ENCODE measurements around the gene IL1R2. TPM values are rescaled to one million over a fixed set of nuclear protein-coding genes. Genes with fewer than 3 reads are reported as not detected.

Gene IL1R2
- total RNA-seq, 1 donor from 2014 or later, result not detected

DNA sequence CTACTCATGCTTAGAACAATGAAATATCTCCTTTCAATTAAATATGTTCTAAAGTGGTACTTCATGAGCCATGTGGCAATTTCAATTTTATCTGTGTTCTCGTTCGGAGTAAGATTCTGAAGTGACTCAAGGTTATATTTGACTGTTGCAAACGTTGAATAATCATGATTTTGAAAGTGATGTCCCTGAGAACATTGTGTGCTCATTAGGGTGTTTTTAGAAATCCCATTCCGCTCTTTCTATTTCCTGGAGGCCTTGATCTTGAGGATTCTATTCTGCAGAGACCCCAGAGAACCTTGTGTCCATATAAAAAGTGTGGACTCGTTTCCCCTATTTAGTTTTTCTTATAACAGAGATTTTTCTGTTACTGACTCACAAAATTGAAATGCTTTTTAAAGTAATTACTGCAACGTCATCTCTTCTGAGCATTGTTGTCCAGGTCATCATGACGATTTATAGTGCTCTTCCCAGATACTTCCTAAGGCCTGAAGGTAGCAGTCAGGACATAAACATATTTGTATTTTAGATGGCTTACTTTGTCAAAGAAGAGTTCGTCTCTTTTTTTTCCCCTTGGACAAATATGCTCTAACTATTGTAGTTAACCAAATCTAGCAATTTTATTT, 27.2 kb downstream of the IL1R2 start:
- DNase-seq (ENCODE audit: low read depth in 2 of 2), result no peak

DNA sequence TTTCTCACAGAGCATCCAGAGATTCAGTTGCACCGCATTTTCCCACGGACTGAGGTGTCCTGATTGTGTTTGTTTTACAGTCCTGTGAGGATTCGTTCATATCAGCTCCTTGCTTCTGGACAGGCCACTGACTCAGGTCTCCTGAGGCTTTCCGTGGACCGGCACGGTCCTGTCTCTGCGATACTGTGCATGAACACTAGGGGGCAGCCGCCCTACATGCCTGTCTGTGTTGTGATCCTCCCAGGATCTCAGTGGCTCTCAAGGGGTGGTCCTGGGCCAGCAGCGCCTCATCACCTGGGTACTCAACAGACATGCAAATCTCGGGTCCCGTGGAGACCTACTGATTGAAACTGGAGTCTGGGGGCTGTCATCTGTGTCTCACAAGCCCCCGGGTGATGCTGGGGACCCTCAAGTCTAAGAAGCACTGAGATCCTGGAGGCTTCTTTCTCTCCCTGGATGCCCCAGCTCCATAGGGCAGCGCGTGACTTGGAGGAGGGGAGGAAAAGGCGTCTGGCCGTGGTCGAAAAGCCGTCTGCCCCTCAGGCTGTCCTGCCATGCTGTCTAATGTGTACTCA, 28.9 kb downstream of the IL1R2 start:
- peak; percentile 67 to 83 for DNase-seq (ENCODE audit: low read depth in 2 of 2)

DNA sequence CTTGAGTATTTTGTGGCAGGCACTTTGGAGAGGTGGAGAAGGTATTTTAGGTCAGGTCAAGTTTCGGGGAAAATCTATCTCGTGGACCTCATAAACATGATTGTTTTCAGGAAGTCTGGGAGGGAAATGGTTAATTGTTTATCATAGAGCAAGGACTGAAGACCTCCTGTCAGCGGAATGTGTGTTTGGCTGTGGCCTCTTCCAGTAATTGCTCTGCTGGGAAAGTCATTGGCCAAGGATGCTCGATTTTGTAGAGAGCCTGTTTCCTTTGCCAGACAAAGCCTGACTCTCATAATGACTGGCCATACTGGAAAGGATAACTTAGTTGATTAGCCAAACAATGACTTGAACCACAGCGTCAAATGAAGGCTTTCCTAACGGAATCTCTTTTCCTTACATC, 30.0 kb downstream of the IL1R2 start:
- peak in 1 of 2 donors; percentile 27 for DNase-seq (ENCODE audit: low read depth in 2 of 2)

DNA sequence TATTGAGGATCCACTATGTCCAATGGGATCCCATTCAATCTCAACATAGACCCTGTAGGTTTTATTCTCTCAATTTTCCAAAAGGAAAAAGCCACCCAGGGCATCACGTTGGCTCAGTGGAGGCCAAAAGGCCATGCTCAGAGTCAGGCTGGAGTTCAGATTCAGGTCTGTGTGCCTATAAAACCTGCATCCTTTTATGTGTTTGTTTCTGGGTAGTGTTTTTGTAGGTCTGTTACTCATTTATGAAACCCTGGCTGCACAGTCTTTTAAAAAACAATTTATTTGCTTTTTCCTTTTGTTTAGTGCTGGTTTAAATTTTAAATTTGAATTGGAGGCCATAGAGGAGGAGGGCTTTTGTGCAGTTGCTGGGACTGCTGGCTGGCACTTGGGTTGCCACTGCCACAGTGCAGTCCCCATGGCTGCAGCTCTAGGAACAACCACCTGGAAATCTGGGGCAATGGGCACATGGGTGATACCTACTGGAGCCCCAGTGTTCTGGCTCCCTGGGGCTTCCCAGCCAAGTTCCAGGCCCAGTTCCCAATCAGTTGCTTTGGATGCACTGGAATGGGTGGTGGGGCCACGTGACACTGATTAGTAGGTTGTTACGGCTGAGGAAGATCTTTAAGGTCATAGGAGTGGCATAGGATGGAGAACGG, 31.3 kb downstream of the IL1R2 start:
- no peak for DNase-seq (ENCODE audit: low read depth in 2 of 2)

DNA sequence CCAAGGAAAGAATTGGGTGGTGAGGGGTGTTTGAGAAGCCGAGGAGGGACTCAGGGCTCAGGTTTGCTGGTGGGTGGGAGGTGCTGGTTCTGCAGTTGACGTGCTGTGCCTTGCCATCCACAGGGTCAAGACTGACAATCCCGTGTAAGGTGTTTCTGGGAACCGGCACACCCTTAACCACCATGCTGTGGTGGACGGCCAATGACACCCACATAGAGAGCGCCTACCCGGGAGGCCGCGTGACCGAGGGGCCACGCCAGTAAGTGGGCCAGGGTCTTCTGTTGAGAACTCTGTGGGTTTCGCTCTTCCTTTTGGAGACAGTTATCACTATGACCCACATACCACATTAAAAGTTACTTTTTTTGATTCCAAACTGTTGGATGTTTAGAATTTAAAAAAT, 32.6 kb downstream of the IL1R2 start:
- DNase-seq (ENCODE audit: low read depth in 2 of 2), result no peak

DNA sequence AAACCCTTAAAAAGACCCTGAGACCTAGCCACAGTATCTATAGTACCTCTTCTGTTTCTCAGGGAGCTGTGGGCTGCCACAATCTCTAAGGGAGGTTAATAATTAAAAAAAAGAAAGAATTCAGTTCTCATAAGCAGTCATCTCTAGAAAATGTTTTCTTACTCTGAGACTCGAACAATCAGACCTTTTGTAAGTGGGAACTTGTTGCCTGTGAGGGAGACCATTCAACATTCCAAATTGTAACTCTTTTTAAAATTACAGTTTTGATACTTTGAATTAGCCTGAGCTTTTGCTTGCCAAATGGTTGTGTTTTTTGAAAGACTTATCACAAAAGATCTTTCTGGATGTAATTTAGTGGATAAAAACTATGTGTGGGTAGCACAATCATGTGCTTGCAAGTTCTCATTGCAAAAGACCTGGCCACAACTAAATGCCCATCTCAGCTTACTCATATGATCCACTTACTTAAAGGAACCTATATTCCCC, 33.3 kb downstream of the IL1R2 start:
- DNase-seq (ENCODE audit: low read depth in 2 of 2), result no peak

DNA sequence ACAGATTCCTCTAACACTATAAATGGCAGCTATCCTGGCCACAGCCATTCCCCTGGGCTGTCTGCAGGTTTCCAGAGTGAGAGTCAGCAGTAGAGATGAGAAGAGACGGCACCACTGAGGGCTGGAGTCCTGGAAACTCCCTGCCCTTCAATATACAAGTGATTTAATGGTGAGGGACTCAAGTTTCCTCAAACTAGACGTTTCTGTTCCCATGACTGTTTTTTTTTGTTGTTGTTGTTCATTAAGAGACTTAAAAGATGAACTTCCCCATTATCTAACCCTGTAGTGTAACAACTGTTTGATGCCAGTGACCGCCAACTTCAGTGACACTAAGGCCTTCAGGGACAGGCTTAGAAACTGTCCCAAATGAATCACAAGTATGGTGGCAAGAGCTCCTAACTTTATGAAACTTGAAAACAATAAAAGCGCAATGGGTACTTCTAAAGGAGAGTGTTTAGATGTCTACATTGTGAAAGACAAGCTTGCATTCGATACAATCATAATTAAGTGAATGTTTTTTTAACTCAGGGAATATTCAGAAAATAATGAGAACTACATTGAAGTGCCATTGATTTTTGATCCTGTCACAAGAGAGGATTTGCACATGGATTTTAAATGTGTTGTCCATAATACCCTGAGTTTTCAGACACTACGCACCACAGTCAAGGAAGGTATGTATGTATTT, 34.0 kb downstream of the IL1R2 start:
- DNase-seq (ENCODE audit: low read depth in 2 of 2), result no peak

DNA sequence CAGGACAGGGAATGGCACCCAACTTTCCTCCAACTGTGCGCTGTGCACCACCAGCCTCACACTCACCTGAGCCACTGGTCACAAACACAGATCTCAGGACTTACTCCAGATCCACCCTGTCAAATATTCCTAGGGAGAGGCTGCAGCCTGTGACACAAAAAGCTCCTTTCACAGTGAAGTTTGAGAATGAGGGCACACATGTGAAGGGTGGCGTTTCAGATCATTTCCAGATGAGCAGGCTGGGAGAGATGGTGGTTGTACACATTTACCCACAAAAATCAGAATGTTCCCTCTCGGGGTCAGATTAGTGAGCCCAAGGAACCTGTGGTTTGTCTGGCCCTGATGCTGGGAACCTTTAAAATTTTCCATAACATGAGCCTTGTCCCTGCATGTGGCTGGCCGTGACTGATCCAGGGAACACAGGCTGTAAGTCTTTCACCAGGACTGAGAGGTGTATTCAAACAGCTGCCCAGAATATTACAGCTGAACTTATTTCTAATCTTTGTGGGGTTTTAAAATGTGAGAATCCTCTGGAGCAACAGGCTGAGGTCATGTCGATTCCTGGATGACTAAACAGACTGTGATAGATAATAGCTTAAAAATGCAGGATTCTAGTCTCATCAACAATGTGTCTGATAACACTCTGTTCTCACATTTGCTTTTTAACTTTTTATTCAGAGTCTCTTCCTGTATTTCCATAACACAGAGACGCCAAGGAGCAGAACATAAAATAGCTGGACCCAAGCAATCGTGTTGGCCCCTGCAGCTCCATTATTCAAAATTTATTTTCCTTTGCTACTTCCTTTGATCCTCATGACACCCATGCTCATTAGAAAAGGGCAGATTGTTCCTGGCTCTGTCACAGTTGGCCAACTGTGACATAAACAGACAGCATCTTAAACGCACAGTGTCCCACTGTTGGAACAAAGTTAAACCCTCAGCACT, 35.5 kb downstream of the IL1R2 start:
- peak; percentile 64 to 65 for DNase-seq (ENCODE audit: low read depth in 2 of 2)

DNA sequence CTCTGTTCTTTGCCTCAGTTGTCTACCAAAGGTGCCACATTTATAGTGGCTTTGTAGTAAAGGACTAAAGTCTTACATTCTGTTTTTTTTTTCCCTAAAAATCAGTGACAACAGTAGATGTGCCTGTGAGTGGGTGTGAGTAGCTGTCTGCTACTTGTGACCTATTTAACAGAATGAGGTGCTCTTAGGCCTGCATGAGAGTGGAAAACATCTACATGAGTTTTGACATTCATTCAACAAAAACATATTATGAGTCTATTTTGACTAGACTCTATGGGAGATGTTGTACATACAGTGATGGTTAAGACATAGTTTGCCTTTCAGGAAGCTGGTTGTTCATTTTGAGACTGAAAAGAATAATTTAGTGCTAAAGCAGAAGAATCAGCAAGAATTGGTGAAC, 36.7 kb downstream of the IL1R2 start:
- DNase-seq (ENCODE audit: low read depth in 2 of 2), result peak in 1 of 2 donors; percentile 32

DNA sequence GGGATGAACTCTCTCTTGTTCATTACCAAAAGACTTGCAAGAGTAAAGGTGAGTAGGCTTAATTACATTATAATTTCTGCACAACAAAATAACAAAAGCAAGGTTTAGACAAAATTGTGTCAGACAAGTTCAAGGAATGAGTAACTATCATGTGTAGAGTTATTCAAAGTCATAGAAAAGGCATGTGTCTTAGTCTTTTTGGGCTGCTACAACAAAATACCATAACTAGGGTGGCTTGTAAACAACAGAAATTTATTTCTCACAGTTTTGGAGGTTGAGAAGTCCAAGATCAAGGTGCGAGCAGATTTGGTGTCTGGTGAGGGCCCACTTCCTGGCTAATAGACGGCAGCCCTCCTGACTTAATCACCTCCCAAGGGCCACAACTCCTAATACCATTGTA, 37.6 kb downstream of the IL1R2 start:
- DNase-seq (ENCODE audit: low read depth in 2 of 2), result no peak

DNA sequence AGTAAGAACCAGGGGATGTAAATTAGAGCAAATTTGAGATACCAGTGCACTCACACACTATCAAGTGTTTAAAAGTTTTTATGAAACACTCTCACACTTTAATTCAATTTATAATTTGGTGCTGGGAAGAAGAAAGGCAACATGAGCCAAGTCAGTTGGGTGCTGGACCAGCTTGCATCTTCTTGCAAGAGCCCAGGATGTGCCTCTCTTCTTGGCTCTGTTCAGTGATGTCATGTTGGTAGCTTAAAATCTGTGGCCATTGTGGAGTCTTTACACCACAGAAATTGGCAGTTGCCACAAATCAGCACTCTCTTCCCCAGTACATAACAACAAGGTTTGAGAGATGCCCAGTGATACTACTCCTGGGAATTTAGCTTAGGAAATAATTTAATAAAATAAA, 38.2 kb downstream of the IL1R2 start:
- no peak for DNase-seq (ENCODE audit: low read depth in 2 of 2)

DNA sequence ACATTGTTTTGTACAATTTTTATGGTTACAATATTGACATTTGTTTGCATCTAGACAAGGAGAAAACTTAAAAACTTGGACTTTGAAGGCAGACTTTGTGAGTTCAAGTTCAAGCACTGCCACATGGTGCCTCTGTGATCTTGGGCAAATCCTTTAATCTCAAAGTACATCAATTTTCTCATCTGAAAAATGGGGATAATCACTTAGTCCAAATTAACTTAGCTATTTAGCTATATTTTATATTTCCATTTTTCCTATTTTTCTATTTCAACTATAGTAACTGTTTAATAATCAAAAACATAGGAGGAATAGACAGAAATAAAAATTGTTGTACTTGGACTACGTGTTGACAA, 38.7 kb downstream of the IL1R2 start:
- no peak for DNase-seq (ENCODE audit: low read depth in 2 of 2)

DNA sequence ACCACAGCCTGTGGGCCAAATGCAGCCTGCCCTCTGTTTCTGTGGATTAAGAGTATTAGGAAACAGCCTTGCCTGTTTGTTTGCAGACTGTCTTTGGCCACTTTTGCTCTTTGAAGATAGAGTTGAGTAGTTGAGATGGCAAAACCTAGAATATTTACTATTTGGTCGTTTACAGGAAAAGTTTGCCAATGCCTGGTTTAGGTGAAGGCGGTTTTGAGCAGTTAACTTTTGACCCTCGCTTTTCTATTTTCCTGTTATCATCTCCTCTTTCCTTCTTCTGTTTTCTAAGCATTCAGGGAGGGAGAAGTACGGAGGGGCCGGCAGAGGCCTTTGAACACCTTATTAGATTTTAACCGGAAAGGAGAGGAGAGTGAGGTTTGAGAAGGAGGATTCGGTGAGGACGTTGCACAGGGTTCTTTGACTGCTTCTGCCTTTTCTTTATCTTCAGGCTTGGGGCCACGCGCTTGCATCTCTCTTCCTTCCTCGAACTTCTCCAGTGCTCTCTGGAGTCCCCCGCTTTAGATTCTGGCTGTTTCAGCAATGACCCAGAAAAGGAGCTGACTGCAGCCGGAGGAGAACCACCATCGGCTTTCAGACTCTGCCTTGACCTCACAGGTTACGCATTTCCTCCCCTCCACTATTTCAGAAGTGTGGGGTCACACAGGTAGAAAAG, 39.2 kb downstream of the IL1R2 start:
- DNase-seq (ENCODE audit: low read depth in 2 of 2), result no peak

DNA sequence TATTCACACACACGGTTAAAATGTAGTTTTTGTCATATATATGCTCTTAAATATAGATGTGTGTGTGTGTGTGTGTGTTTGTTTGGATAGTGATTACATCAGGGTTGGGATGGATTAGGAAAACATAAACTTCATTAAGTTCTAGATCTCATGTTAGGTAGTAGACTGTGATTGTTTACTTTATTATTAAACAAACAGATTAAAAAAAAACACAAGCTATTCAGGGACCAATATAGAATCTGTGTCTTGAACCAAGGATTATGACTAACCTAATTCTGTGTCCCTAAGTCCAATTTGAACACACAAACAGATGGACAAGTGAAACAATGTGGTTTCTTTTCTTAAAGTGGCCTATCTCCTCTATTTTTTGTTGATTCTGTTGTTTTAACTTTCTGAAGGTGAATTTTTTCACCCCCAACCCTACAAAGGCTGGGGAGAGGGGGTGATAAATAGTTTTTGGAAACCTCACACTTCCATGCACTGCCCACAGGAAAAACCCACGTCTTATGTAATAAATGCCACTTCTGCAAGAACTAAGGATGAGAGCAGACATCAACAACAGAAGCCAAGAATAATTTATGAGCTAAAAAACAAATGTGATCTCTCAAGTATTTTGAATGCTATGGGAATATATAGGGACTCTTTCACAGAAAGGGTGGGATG, 40.7 kb downstream of the IL1R2 start:
- DNase-seq (ENCODE audit: low read depth in 2 of 2), result no peak

DNA sequence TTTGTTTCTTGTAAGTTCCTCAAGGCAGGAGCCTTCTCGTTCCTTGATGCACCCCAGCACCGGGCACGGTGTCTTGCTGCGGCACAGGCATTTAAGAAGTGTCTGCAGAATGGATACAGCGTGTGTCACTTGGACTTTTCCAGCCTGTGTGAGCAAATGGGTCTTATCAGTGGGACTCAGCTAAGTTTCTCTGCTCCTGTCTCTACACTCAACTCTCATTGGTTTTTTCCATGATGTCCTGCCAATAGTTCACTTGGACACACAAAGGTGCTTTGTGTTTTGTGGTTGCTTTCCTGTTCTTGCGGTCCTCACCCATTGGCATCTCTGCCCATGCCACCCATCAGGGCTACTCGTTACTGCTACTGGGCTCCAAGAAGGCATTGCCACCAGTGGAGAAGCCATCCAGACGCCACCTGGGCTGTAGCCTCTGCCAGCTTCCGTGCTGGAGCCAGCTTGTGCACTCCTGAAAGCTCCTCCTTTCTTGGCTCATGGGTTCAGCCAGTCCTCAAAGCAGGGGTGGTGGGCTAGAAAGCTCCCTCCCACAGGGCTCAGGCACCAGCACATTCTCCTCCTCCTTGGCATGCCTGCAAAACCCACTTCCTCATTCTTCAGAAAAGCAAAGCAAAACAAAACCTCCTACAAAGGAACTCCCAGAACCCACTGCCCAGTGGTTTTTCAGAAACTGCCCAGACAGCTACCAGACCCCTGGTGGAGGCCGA, 41.4 kb downstream of the IL1R2 start:
- DNase-seq (ENCODE audit: low read depth in 2 of 2), result no peak

DNA sequence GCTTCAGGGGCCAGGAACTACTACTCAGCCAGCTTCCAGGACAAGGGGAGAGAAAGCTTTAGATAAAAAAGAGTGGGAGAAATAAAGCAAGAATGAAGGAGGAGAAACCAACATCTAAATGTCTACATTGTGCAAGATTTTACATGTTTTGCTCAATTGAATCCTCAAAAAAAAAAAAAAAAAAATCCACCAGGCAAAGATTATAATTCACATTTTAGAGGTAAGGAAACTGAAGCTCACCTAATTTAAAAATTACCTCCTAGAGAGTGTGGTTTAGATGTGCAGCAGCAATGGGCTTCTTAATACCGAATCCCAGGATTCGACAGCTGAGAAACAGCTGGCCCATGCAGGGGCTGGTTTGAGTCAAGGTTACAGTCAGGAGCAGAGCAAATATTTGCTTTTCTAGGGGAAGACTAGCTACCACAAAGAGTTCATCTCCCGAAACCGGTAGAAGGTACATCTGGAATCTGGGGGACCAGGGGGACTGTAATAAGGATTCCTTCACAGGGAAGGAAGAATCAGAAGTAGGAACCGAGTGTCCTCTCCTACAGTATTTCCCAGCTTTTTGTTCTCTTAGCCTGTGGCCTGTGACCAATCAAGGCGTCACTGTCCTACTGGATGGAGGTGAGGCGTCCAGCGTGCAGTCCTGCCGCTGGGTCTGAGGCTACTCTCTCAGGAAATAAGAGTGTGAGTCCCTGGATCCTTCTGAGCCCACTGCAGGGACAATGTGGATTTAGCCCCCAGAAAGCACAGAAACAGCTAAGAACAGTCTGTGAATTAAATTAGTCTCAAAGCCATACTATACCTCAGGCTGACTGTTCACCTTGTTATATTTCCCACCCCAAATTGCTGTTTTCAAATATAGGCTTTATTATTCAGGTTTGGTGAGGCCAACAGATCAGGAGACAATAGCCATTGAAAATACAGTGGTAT, 42.3 kb downstream of the IL1R2 start:
- no peak for DNase-seq (ENCODE audit: low read depth in 2 of 2)

DNA sequence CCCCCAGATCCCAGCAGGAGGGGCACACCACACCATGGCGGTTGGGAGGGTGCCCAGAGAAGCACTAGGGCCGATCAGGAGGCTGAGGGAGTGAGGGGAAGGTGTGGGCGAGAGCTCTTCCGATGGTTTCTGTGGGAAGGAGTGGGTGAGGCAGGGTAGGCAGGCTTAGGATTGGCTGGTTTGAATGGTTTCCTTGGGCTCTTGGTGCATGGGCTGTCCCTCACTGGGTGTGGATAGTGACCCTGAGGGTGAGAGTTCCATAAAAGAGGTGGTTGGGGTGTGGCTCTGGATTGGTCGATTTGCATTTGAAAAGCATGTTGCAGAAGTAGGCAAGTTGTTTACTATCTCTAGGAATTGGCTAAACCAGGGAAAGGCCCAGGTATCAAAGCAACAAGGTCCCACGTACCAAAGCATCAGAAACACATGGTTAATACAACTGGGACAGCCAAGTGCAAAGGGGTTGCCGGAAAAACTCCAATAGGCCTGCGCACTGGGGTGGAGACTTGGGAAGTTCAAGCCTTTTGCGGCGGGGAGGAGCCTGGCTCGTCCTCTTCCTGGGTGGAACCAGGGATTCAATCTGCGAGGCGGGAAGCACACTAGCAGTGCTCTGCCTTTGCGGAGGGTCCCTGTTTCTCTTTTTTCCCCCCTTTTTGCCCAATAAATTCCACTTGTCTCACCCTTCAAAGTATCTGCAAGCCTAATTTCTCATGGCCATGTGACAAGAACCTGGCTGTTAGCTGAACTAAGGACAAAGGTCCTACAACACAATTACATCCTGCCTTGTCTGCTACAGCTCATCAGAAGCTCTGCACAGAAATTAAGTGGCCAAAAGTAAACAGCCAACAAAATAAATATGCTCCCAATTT, 43.2 kb downstream of the IL1R2 start:
- no peak for DNase-seq (ENCODE audit: low read depth in 2 of 2)

DNA sequence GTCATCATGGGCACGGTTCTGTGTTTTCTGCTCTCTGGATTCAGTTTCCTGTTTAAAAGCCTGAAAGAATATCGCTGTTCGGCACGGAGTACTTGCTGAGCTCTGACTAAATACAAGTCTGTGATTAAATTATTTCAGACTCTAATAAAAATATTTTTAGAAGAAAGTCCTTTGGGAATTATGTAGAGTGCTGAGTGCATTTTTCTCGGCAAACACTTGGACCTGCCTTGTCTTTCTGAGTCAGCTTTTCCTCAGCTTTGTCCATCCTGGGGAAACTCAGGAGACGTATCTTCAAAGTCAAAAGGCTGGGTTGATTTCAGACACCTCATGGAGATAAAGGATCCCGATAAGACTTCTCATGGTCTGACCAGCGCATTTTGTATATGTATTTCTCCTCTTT, 45.9 kb downstream of the IL1R2 start:
- peak in 1 of 2 donors; percentile 25 for DNase-seq (ENCODE audit: low read depth in 2 of 2)

Data from dermis microvascular lymphatic vessel endothelial cell (primary cell).